ENCODE data around the gene PRR35. TPM values are rescaled to one million over a fixed set of nuclear protein-coding genes. Genes with fewer than 3 reads are reported as not detected.

PRR35 gene
- total and polyA plus RNA-seq, 2 of the 4 experiments (the other 2 are of a cell fraction), result not detected

- H3K56ac ChIP-seq (ENCODE audit: extremely low read depth, insufficient read depth, low read length), result no peak overlapping the region
- H2BK15ac ChIP-seq (ENCODE audit: low read depth, low read length), result no peak overlapping the region
- peaks cover 13% of the 10 kb centered on the region for H3K4me1 ChIP-seq (ENCODE audit: control insufficient read depth, insufficient read depth, low read length)
- no peak overlapping the region for H3K4ac ChIP-seq (ENCODE audit: low read depth, low read length)
- no peak overlapping the region for H2BK5ac ChIP-seq (ENCODE audit: low read depth, low read length, poor library complexity, severe bottlenecking)
- no peak overlapping the region for H3K4me3 ChIP-seq (ENCODE audit: insufficient read depth, low read depth, low read length)
- no peak overlapping the region for H4K8ac ChIP-seq (ENCODE audit: low read depth in 2 of 2, low read length in 2 of 2)
- H3K18ac ChIP-seq (ENCODE audit: low read depth, low read length), result no peak overlapping the region
- ATAC-seq (ENCODE audit: low read depth), result no peak
- dilution Hi-C loops (cut with HindIII; ENCODE audit: low sequenced_read_pairs, unreplicated experiment) (no loop called here), intact Hi-C loops (cut with micrococcal nuclease) (no loop called here), in situ Hi-C loops (cut with MboI; ENCODE audit: low sequenced_read_pairs) (no loop called here)
- H2AK5ac ChIP-seq (ENCODE audit: low read depth, low read length), result no peak overlapping the region
- TF ChIP-seq MAFK (IDR thresholded peaks at IDR 0.05; ENCODE audit: low read depth, low read length) (no peak), RAD21 (IDR thresholded peaks at IDR 0.05; ENCODE audit: low read length) (no peak), NFE2L2 (IDR thresholded peaks at IDR 0.05; ENCODE audit: low read depth, low read length) (no peak), MAZ (IDR thresholded peaks at IDR 0.05; ENCODE audit: borderline replicate concordance, low read depth, low read length) (no peak), CHD1 (IDR thresholded peaks at IDR 0.05; ENCODE audit: low read depth, low read length) (no peak), RFX5 (IDR thresholded peaks at IDR 0.05; ENCODE audit: low read depth, low read length) (no peak), BHLHE40 (IDR thresholded peaks at IDR 0.05; ENCODE audit: low read depth, low read length) (no peak), SMC3 (IDR thresholded peaks at IDR 0.05; ENCODE audit: low read depth, low read length) (no peak), CEBPB (IDR thresholded peaks at IDR 0.05; ENCODE audit: low read depth, low read length) (no peak), POLR2A (IDR thresholded peaks at IDR 0.05; ENCODE audit: low read depth, low read length) (no peak), RCOR1 (IDR thresholded peaks at IDR 0.05; ENCODE audit: insufficient replicate concordance, low read length) (no peak), CTCF (conservative IDR thresholded peaks at IDR 0.05; ENCODE audit: low read depth, low read length) (no peak)
- TF ChIP-seq, protein P1, sequence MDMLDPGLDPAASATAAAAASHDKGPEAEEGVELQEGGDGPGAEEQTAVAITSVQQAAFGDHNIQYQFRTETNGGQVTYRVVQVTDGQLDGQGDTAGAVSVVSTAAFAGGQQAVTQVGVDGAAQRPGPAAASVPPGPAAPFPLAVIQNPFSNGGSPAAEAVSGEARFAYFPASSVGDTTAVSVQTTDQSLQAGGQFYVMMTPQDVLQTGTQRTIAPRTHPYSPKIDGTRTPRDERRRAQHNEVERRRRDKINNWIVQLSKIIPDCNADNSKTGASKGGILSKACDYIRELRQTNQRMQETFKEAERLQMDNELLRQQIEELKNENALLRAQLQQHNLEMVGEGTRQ (IDR thresholded peaks at IDR 0.05; ENCODE audit: low read depth, low read length), result no peak
- H3K79me1 ChIP-seq (ENCODE audit: low read depth in 1 of 2, low read length in 2 of 2), result no peaks in the 10 kb centered on the region
- no peak overlapping the region for H3K27ac ChIP-seq (ENCODE audit: insufficient read depth, low read length)
- no peak overlapping the region for H4K91ac ChIP-seq (ENCODE audit: insufficient read depth, low read depth, low read length)
- H2BK120ac ChIP-seq (ENCODE audit: low read depth, low read length), result no peak overlapping the region
- no peaks in the 10 kb centered on the region for H3K36me3 ChIP-seq (ENCODE audit: control insufficient read depth, insufficient read depth, low read length)
- H3K27me3 ChIP-seq (ENCODE audit: control insufficient read depth, insufficient read depth, low read length), result peaks cover 42% of the 10 kb centered on the region
- ChIA-PET POLR2A (ENCODE audit: unreplicated experiment) (no interaction called here), CTCF (no interaction called here)
- no peak overlapping the region for H2AK9ac ChIP-seq (replicated peaks; ENCODE audit: low read depth, low read length, poor library complexity)
- no TSS peak for BruUV-seq (replicated peaks)
- H2AFZ ChIP-seq (replicated peaks; ENCODE audit: low read length, poor library complexity), result no peak overlapping the region
- peaks cover 5% of the 10 kb centered on the region; the same call in 1 of the 2 replicates for H4K20me1 ChIP-seq (ENCODE audit: insufficient read depth, low read length)
- no peak overlapping the region for H3K23ac ChIP-seq (ENCODE audit: low read depth, low read length)
- no peaks in the 10 kb centered on the region for H3K9me3 ChIP-seq (ENCODE audit: control insufficient read depth, insufficient read depth, low read length)
- H3K9ac ChIP-seq (ENCODE audit: low read depth, low read length), result no peak overlapping the region
- H3K4me2 ChIP-seq (ENCODE audit: low read depth, low read length), result no peak overlapping the region
- WGBS, 2 experiments (ENCODE audit: extremely low coverage in 2 of 2, insufficient read length in 1 of 2), result 94% methylated on average over 9 of the region's 30 CpGs; no CpG with 5 or more reads in 1 of the 2 experiments
- no peak overlapping the region for H3K14ac ChIP-seq (replicated peaks; ENCODE audit: low read depth, low read length)
- peaks cover 4% of the 10 kb centered on the region for H3K9me1 ChIP-seq (ENCODE audit: insufficient read depth, low read length)
- no peak overlapping the region for H4K5ac ChIP-seq (ENCODE audit: low read depth, low read length)
- H2BK20ac ChIP-seq (ENCODE audit: low read depth, low read length), result no peak overlapping the region
- DNase-seq, result no peak
These were observed 3.0 kb downstream of the PRR35 start for GRCh38 chr16:563072-563644.
